ENCODE results near the gene MESP1.

Gene MESP1

DNA sequence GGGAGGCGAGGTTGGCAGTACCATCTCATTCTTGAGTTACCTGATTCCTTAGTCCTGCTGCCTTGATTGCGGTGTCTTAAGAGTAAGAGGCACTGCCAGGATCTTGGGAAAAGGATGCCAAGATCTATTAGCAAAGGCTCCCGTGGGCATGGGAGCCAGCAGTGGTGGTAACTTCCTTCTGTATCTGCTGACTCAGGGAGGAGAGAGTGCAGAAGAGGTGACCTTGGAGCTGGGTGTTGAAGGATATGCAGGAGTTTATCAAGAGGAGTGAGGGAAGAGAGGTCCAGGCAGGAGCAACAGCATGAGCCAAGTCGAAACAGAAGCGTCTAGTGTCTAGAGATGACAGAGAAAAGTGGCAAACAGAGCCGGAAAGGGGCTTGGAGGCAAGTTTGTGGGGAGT is 29.6 kb upstream of the MESP1 start:
- no peak overlapping the region for H3K4me2 ChIP-seq (ENCODE audit: low read length, poor library complexity, severe bottlenecking)
- no peak overlapping the region for H3K27ac ChIP-seq (ENCODE audit: low read length, poor library complexity, severe bottlenecking)
- H3K36me3 ChIP-seq (ENCODE audit: control insufficient read depth in 1 of 2, insufficient read depth in 2 of 2, low read depth in 1 of 2, low read length in 2 of 2) = peaks cover 10 to 17% of the 10 kb centered on the region in 2 experiments
- H4K8ac ChIP-seq (ENCODE audit: low read length) = no peak overlapping the region
- H3K4ac ChIP-seq (ENCODE audit: low read depth in 1 of 2, low read length in 2 of 2) = no peak overlapping the region
- H2BK12ac ChIP-seq (ENCODE audit: low read length in 2 of 2) = no peak overlapping the region
- no peak overlapping the region for H4K91ac ChIP-seq (ENCODE audit: low read length)
- peaks cover 16% of the 10 kb centered on the region for H3K4me1 ChIP-seq (ENCODE audit: control insufficient read depth, insufficient read depth, low read depth, low read length)
- peak overlapping the region in 1 of 2 experiments; percentile 34 for H3K23ac ChIP-seq (ENCODE audit: low read length in 2 of 2)
- no peak overlapping the region for H2BK120ac ChIP-seq (ENCODE audit: low read depth, low read length)
- H3K27me3 ChIP-seq (ENCODE audit: control insufficient read depth in 1 of 2, insufficient read depth in 1 of 2, low read length in 2 of 2) = no peaks in the 10 kb centered on the region
- H2AFZ ChIP-seq (ENCODE audit: low read depth, low read length) = no peak overlapping the region
- no peaks in the 10 kb centered on the region for H3K79me1 ChIP-seq (replicated peaks; ENCODE audit: low read length, poor library complexity, severe bottlenecking)
- no peak overlapping the region for H3K9ac ChIP-seq (ENCODE audit: low read length)
- H2BK5ac ChIP-seq (ENCODE audit: low read depth, low read length, poor library complexity, severe bottlenecking) = no peak overlapping the region
- H3K14ac ChIP-seq (ENCODE audit: low read length in 2 of 2) = no peak overlapping the region
- DNase-seq = no peak
- no peak overlapping the region for H2BK15ac ChIP-seq (ENCODE audit: low read depth, poor library complexity, severe bottlenecking)
- no peak overlapping the region for H3K4me3 ChIP-seq (ENCODE audit: insufficient read depth in 1 of 2, low read depth in 1 of 2, low read length in 2 of 2)
- no peak overlapping the region for H3K18ac ChIP-seq (ENCODE audit: low read depth in 1 of 2, low read length in 2 of 2)
- no peak overlapping the region for H2AK5ac ChIP-seq (ENCODE audit: low read length, severe bottlenecking)
- WGBS = 89% methylated on average over 6 of the region's 6 CpGs
- no peaks in the 10 kb centered on the region for H3K9me3 ChIP-seq (ENCODE audit: control insufficient read depth, low read length)

DNA sequence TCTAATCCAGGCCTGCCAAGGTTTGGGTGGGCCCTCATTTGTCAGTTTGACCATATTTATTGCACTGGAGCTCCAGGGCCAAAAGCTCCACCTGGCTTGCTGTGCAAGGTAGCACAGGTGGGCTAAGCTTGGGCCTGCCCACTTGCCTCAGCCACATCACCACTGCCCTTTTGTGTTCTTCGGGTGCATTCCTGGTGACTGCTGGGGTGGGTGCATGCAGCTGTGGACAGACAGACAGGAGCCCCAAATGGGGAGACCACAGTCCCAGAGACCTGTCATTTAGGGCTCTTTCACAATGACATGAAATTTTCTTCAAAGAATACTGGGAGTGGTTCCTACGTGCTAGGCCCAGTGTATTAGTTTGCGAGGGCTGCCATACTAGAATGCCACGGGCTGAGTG is 27.8 kb upstream of the MESP1 start:
- no peak overlapping the region for H3K4me3 ChIP-seq (ENCODE audit: insufficient read depth in 1 of 2, low read depth in 1 of 2, low read length in 2 of 2)
- H4K8ac ChIP-seq (ENCODE audit: low read length) = no peak overlapping the region
- H2BK12ac ChIP-seq (ENCODE audit: low read length in 2 of 2) = no peak overlapping the region
- H3K14ac ChIP-seq (ENCODE audit: low read length in 2 of 2) = no peak overlapping the region
- H2AK5ac ChIP-seq (ENCODE audit: low read length, severe bottlenecking) = no peak overlapping the region
- H3K18ac ChIP-seq (ENCODE audit: low read depth in 1 of 2, low read length in 2 of 2) = no peak overlapping the region
- no peak overlapping the region for H3K4me2 ChIP-seq (ENCODE audit: low read length, poor library complexity, severe bottlenecking)
- H3K27ac ChIP-seq (ENCODE audit: low read length, poor library complexity, severe bottlenecking) = no peak overlapping the region
- H3K9me3 ChIP-seq (ENCODE audit: control insufficient read depth, low read length) = no peaks in the 10 kb centered on the region
- no peak overlapping the region for H4K91ac ChIP-seq (ENCODE audit: low read length)
- no peak overlapping the region for H2BK15ac ChIP-seq (ENCODE audit: low read depth, poor library complexity, severe bottlenecking)
- H2BK5ac ChIP-seq (ENCODE audit: low read depth, low read length, poor library complexity, severe bottlenecking) = no peak overlapping the region
- H3K79me1 ChIP-seq (replicated peaks; ENCODE audit: low read length, poor library complexity, severe bottlenecking) = no peaks in the 10 kb centered on the region
- DNase-seq = no peak
- no peak overlapping the region for H3K9ac ChIP-seq (ENCODE audit: low read length)
- no peak overlapping the region for H3K4ac ChIP-seq (ENCODE audit: low read depth in 1 of 2, low read length in 2 of 2)
- peaks cover 16% of the 10 kb centered on the region for H3K4me1 ChIP-seq (ENCODE audit: control insufficient read depth, insufficient read depth, low read depth, low read length)
- H3K36me3 ChIP-seq (ENCODE audit: control insufficient read depth in 1 of 2, insufficient read depth in 2 of 2, low read depth in 1 of 2, low read length in 2 of 2) = peaks cover 0 to 5% of the 10 kb centered on the region in 2 experiments
- H3K27me3 ChIP-seq (ENCODE audit: control insufficient read depth in 1 of 2, insufficient read depth in 1 of 2, low read length in 2 of 2) = no peaks in the 10 kb centered on the region
- 92% methylated on average over 4 of the region's 4 CpGs for WGBS
- no peak overlapping the region for H2AFZ ChIP-seq (ENCODE audit: low read depth, low read length)
- no peak overlapping the region for H3K23ac ChIP-seq (ENCODE audit: low read length in 2 of 2)
- no peak overlapping the region for H2BK120ac ChIP-seq (ENCODE audit: low read depth, low read length)

- H3K79me1 ChIP-seq (replicated peaks; ENCODE audit: low read length, poor library complexity, severe bottlenecking) = no peaks in the 10 kb centered on the region
- H3K18ac ChIP-seq (ENCODE audit: low read depth in 1 of 2, low read length in 2 of 2) = no peak overlapping the region
- DNase-seq = no peak
- H3K27me3 ChIP-seq (ENCODE audit: control insufficient read depth in 1 of 2, insufficient read depth in 1 of 2, low read length in 2 of 2) = no peaks in the 10 kb centered on the region
- no peak overlapping the region for H3K23ac ChIP-seq (ENCODE audit: low read length in 2 of 2)
- no peak overlapping the region for H3K4me3 ChIP-seq (ENCODE audit: insufficient read depth in 1 of 2, low read depth in 1 of 2, low read length in 2 of 2)
- no peak overlapping the region for H4K91ac ChIP-seq (ENCODE audit: low read length)
- no peak overlapping the region for H4K8ac ChIP-seq (ENCODE audit: low read length)
- H2BK15ac ChIP-seq (ENCODE audit: low read depth, poor library complexity, severe bottlenecking) = no peak overlapping the region
- no peak overlapping the region for H2BK12ac ChIP-seq (ENCODE audit: low read length in 2 of 2)
- no peak overlapping the region for H2AFZ ChIP-seq (ENCODE audit: low read depth, low read length)
- WGBS = 95% methylated on average over 10 of the region's 10 CpGs
- H3K9ac ChIP-seq (ENCODE audit: low read length) = no peak overlapping the region
- no peak overlapping the region for H3K27ac ChIP-seq (ENCODE audit: low read length, poor library complexity, severe bottlenecking)
- H3K36me3 ChIP-seq (ENCODE audit: control insufficient read depth in 1 of 2, insufficient read depth in 2 of 2, low read depth in 1 of 2, low read length in 2 of 2) = peaks cover 0 to 5% of the 10 kb centered on the region in 2 experiments
- no peak overlapping the region for H2BK120ac ChIP-seq (ENCODE audit: low read depth, low read length)
- H2AK5ac ChIP-seq (ENCODE audit: low read length, severe bottlenecking) = no peak overlapping the region
- H3K14ac ChIP-seq (ENCODE audit: low read length in 2 of 2) = no peak overlapping the region
- H2BK5ac ChIP-seq (ENCODE audit: low read depth, low read length, poor library complexity, severe bottlenecking) = no peak overlapping the region
- H3K4me2 ChIP-seq (ENCODE audit: low read length, poor library complexity, severe bottlenecking) = no peak overlapping the region
- no peaks in the 10 kb centered on the region for H3K9me3 ChIP-seq (ENCODE audit: control insufficient read depth, low read length)
- H3K4me1 ChIP-seq (ENCODE audit: control insufficient read depth, insufficient read depth, low read depth, low read length) = peaks cover 16% of the 10 kb centered on the region
- no peak overlapping the region for H3K4ac ChIP-seq (ENCODE audit: low read depth in 1 of 2, low read length in 2 of 2)
These were observed 26.8 kb upstream of the MESP1 start for GRCh38 chr15:89777782-89778380.

- peak overlapping the region in 1 of 2 experiments; percentile 40 for H3K18ac ChIP-seq (ENCODE audit: low read depth in 1 of 2, low read length in 2 of 2)
- peak overlapping the region; percentile 95 for H4K8ac ChIP-seq (ENCODE audit: low read length)
- peaks cover 19% of the 10 kb centered on the region for H3K4me1 ChIP-seq (ENCODE audit: control insufficient read depth, insufficient read depth, low read depth, low read length)
- no peak for DNase-seq
- H3K9me3 ChIP-seq (ENCODE audit: control insufficient read depth, low read length) = no peaks in the 10 kb centered on the region
- H3K27ac ChIP-seq (ENCODE audit: low read length, poor library complexity, severe bottlenecking) = no peak overlapping the region
- WGBS = 65% methylated on average over 25 of the region's 25 CpGs
- H3K23ac ChIP-seq (ENCODE audit: low read length in 2 of 2) = no peak overlapping the region
- no peak overlapping the region for H3K14ac ChIP-seq (ENCODE audit: low read length in 2 of 2)
- no peaks in the 10 kb centered on the region for H3K79me1 ChIP-seq (replicated peaks; ENCODE audit: low read length, poor library complexity, severe bottlenecking)
- peaks cover 0 to 5% of the 10 kb centered on the region in 2 experiments for H3K36me3 ChIP-seq (ENCODE audit: control insufficient read depth in 1 of 2, insufficient read depth in 2 of 2, low read depth in 1 of 2, low read length in 2 of 2)
- H3K27me3 ChIP-seq (ENCODE audit: control insufficient read depth in 1 of 2, insufficient read depth in 1 of 2, low read length in 2 of 2) = no peaks in the 10 kb centered on the region
- no peak overlapping the region for H3K4ac ChIP-seq (ENCODE audit: low read depth in 1 of 2, low read length in 2 of 2)
- no peak overlapping the region for H2BK5ac ChIP-seq (ENCODE audit: low read depth, low read length, poor library complexity, severe bottlenecking)
- H2BK12ac ChIP-seq (ENCODE audit: low read length in 2 of 2) = peak overlapping the region in 1 of 2 experiments; percentile 75
- H2BK120ac ChIP-seq (ENCODE audit: low read depth, low read length) = peak overlapping the region; percentile 66
- peak overlapping the region in 1 of 2 experiments; percentile 74 for H3K4me3 ChIP-seq (ENCODE audit: insufficient read depth in 1 of 2, low read depth in 1 of 2, low read length in 2 of 2)
- peak overlapping the region; percentile 80 for H3K9ac ChIP-seq (ENCODE audit: low read length)
- no peak overlapping the region for H4K91ac ChIP-seq (ENCODE audit: low read length)
- no peak overlapping the region for H2AK5ac ChIP-seq (ENCODE audit: low read length, severe bottlenecking)
- peak overlapping the region; percentile 66 for H2AFZ ChIP-seq (ENCODE audit: low read depth, low read length)
- H3K4me2 ChIP-seq (ENCODE audit: low read length, poor library complexity, severe bottlenecking) = no peak overlapping the region
- H2BK15ac ChIP-seq (ENCODE audit: low read depth, poor library complexity, severe bottlenecking) = no peak overlapping the region
These were observed 26.2 kb upstream of the MESP1 start for GRCh38 chr15:89777073-89777751.
